T-helper 1 cell treated with Interleukin-12 subunit alpha and Interleukin-12 subunit beta and Interleukin-4 antibody, amounts not matched to agents 30 μg/mL and 1 μg/mL, for 36 hours (primary cell): ENCODE measurements around the gene ALG10B.
"Not testable (repeated sequence)": the region's sequence is repeated elsewhere in the genome, so short reads cannot be mapped to it uniquely, and the experiment has no call there.

Experiments
- H3K27ac Mint-ChIP-seq: one replicate; pipeline ENCODE4 v1.8.0; 2021; ENCODE audit warnings: mild to moderate bottlenecking, mixed read lengths
- H3K27me3 Mint-ChIP-seq: one replicate; pipeline ENCODE4 v1.8.0; 2021; ENCODE audit warnings: low read depth, mixed read lengths
- H3K36me3 Mint-ChIP-seq: one replicate; pipeline ENCODE4 v1.8.0; 2021; ENCODE audit warnings: low read depth, mixed read lengths
- H3K4me1 Mint-ChIP-seq: one replicate; pipeline ENCODE4 v1.8.0; 2021; ENCODE audit warnings: low read depth, mixed read lengths
- H3K4me3 Mint-ChIP-seq: one replicate; pipeline ENCODE4 v1.8.0; 2021; ENCODE audit warnings: mild to moderate bottlenecking, moderate library complexity, mixed read lengths
- H3K9me3 Mint-ChIP-seq: one replicate; pipeline ENCODE4 v1.8.0; 2021; ENCODE audit warnings: mixed read lengths

Gene ALG10B

DNA sequence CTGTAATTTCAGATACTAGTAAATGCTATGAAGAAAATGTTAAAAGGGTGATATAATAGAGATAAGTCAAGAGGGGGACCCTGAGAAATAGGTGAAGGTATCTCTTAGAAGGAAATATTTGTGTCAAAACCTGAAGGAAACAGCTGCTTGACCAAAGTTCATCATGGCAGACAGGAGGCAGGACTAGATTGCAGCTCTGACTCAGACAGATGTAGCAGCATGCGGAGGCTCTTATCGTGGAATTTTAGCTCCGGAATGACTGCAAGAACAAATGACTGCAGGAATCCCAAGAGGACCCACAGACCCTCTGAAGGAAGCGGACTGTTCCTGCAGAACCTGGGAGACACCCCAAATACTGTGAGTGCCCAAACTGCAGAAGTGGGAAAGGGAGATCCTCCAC is 26.7 kb downstream of the ALG10B start:
- not testable (repeated sequence) for H3K9me3 Mint-ChIP-seq, H3K36me3 Mint-ChIP-seq, H3K27me3 Mint-ChIP-seq, H3K4me3 Mint-ChIP-seq, H3K4me1 Mint-ChIP-seq, H3K27ac Mint-ChIP-seq

DNA sequence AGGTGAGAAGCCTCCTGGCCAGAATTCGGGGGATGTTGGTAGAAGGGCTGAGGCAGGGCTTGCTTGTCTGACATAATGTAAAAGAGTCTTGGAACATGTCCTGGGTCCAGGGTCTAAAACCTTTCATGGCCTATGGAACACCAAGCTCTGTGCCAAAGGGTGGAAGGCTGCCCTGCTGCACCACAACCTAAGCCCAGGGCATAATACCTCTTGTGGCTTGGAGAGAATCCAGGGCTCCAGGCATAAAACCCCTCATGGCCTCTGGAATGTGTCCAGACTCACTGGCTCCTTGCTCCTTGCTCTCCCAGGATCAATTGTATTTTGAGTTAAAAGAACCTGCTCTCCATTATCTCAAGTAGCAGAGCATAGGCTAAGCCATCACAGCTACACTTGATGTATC is 27.3 kb downstream of the ALG10B start:
- not testable (repeated sequence) for H3K36me3 Mint-ChIP-seq, H3K27me3 Mint-ChIP-seq, H3K27ac Mint-ChIP-seq, H3K4me3 Mint-ChIP-seq, H3K9me3 Mint-ChIP-seq, H3K4me1 Mint-ChIP-seq

DNA sequence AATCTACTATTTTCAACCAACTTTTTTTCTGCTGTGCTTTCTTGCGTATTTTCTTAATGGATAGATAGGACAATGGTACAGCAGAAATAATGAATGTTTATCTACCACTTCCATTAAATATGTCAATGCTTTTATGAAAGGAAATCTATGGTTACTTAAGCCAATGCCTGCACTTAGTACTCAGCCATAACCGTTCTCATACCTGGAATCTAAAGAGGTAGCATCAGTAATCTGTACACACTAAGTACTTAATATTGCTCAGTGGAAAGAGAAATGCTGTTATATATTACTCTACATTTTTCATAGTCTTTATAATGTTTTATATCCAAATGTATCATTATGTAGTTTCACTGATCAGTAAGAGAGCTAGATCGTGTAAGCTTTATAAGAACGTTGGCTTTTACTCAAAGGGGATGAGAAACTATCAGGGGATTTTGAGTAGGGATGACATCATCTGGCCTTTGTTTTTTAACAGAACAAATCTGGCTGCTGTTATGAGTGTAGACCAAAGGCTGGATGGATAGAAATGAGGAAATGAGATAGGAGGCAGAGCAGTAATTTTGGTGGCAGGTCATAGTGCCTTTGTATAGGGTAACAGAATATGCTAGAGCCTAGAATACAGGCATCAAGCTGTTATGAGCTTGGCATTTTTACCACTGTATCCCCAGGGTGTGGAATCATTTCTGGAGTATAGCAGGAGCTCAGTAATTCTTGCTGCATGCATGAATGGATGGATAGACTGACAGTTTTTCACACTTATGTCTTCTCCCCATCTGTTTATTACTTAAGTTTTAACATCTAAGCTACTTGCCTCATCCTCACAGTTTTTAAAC is 34.0 kb downstream of the ALG10B start:
- H3K36me3 Mint-ChIP-seq, result no peaks in the 10 kb centered on the region
- H3K9me3 Mint-ChIP-seq, result peaks cover 4% of the 10 kb centered on the region
- peaks cover 6% of the 10 kb centered on the region for H3K4me1 Mint-ChIP-seq
- no peak overlapping the region for H3K4me3 Mint-ChIP-seq
- no peaks in the 10 kb centered on the region for H3K27me3 Mint-ChIP-seq
- H3K27ac Mint-ChIP-seq, result no peak overlapping the region

DNA sequence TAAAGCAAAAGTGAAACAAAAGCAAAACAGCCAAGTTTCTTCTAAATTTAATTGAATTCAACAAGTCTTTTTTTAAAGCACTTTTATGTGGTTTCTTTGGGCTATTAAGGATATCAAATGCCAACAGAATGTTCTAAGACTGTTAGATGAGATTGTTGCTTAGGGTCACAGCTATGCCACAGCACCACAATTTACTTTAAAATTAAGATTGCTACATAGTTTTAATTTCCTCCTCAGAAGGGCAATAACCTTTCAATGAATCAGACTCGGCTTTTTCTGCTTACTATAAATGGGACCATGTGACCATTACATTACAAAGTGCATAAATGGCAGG is 34.6 kb downstream of the ALG10B start:
- H3K4me3 Mint-ChIP-seq, H3K27me3 Mint-ChIP-seq, H3K4me1 Mint-ChIP-seq, H3K9me3 Mint-ChIP-seq, H3K27ac Mint-ChIP-seq, H3K36me3 Mint-ChIP-seq: not testable (repeated sequence)

DNA sequence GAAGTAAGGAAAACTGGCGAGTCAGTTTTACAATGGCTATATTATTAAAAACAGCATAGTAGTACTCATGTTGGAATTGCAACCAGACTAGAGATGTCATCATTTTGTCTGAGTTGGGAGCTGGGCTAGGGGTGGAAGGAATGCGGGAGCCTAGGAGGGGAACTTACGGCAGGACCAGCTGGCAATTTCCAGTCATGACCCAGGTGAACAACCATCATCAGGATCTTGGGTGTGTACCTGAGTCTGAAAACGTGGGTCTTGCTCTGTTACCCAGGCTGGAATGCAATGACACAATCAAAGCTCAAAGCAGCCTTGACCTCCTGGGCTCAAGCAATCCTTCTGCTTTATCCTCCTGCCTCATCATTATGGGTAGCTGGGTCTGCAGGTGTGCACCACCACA is 50.9 kb downstream of the ALG10B start:
- Mint-ChIP-seq H3K36me3 (no peaks in the 10 kb centered on the region), H3K4me3 (no peak overlapping the region), H3K4me1 (no peaks in the 10 kb centered on the region), H3K27me3 (no peaks in the 10 kb centered on the region), H3K27ac (no peak overlapping the region), H3K9me3 (no peaks in the 10 kb centered on the region)

DNA sequence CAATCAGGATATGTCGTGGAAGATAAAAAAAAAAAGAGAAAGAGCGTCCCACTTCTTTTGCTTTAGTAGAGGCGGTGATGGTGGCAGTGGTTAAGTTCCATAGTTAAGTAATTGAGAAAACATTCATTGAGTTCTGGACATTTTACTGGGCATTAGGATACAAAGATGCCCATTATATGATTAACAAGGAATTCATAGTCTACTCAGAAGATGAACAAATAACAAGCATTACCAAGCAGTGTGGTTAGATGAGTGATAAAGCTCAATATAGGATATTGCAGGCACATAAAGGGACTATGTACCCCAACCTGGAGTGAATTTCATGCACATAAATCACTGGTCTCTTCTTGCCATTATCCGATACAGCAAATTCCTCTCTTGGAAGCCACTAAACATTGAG is 53.7 kb downstream of the ALG10B start:
- Mint-ChIP-seq H3K4me3 (no peak overlapping the region), H3K36me3 (no peaks in the 10 kb centered on the region), H3K27me3 (no peaks in the 10 kb centered on the region), H3K9me3 (no peaks in the 10 kb centered on the region), H3K27ac (no peak overlapping the region), H3K4me1 (no peaks in the 10 kb centered on the region)

DNA sequence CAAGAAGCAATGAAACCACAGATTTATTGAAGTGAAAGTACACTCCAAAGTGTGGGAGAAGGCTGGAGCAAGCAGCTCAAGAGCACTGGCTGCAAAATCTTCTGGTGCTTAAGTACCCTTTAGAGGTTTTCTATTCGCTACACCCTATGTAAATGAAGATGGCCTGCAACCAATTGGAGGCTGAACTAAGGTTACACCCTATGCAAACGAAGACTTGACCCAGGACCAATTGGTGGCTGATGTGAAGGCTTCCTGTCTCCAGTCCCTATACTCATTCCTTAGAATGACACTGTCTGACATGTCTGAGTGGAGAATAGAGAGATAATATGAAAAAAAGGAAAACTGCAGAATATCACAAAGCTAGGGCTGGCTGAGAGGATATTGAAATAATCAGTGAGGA is 57.2 kb downstream of the ALG10B start:
- H3K9me3 Mint-ChIP-seq, result peaks cover 8% of the 10 kb centered on the region
- H3K4me3 Mint-ChIP-seq, result no peak overlapping the region
- no peaks in the 10 kb centered on the region for H3K27me3 Mint-ChIP-seq
- H3K4me1 Mint-ChIP-seq, result no peaks in the 10 kb centered on the region
- no peak overlapping the region for H3K27ac Mint-ChIP-seq
- no peaks in the 10 kb centered on the region for H3K36me3 Mint-ChIP-seq

DNA sequence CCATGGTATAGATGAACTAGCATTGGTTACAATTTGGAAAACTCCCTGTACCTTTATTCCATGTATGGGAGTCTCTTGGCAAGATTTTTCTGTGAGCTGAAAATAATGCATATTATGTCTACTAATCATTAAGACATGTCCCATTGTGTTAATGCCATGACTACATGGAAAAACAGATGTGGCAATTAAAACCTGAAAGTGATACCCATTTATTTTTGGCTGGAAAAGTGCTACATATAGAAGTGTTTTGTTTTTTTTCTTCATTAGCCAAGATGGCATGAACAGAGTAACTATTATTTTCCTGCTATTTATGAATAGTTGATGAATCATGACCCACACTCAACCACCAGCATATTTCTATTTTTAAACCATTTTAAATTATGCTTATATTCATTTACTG is 58.2 kb downstream of the ALG10B start:
- Mint-ChIP-seq H3K4me3 (no peak overlapping the region), H3K4me1 (no peaks in the 10 kb centered on the region), H3K36me3 (no peaks in the 10 kb centered on the region)

More for the DNA sequence above, 58.2 kb downstream of the ALG10B start:
- Mint-ChIP-seq H3K9me3 (peaks cover 14% of the 10 kb centered on the region), H3K27ac (no peak overlapping the region), H3K27me3 (no peaks in the 10 kb centered on the region)
